ENCODE data around the gene PARVB. TPM values are rescaled to one million over a fixed set of nuclear protein-coding genes. Genes with fewer than 3 reads are reported as not detected.

Gene PARVB
- total RNA-seq, 1 donor from 2014 or later, result 4.4 TPM

DNA sequence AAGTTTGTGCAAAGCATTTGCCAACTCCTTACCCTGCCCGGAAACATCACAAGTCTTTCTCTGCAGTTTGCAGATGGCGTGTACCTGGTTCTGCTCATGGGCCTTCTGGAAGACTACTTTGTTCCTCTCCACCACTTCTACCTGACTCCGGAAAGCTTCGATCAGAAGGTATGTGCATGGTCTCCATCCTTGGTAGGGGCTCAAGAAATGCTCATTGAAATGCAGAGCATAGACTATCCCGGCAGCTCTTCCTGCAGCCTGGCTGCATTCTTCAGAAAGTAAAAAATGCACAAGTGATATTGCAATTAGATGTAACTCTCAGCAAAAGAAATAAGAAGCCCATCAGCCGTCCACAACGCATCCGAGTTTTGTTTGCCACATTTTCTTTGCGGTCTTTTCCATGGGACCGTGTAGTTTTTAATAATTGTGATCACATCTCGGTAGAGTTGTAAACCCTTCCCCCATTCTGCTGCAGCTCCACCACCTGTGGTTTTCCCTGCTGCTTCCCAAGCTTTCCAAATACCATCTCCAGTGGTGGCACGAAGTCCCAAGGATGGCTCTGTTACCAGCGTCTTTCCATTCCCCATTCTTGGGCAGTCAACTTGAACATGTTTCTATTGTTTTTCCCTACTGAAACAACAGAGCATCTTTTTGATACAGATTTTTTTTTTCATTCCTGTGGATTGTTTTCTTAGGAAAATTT, 134.0 kb downstream of the PARVB start:
- Mint-ChIP-seq H3K9me3 (ENCODE audit: unreplicated experiment) (no peaks in the 10 kb centered on the region), H3K27ac (ENCODE audit: unreplicated experiment) (no peak overlapping the region), H3K27me3 (ENCODE audit: unreplicated experiment) (no peaks in the 10 kb centered on the region), H3K4me1 (ENCODE audit: unreplicated experiment) (no peaks in the 10 kb centered on the region), H3K4me3 (ENCODE audit: unreplicated experiment) (no peak overlapping the region), H3K36me3 (ENCODE audit: unreplicated experiment) (no peaks in the 10 kb centered on the region)
- no peak for DNase-seq (ENCODE audit: extremely low spot score, unreplicated experiment)
- TF ChIP-seq CTCF (IDR thresholded peaks at IDR 0.05), result no peak

DNA sequence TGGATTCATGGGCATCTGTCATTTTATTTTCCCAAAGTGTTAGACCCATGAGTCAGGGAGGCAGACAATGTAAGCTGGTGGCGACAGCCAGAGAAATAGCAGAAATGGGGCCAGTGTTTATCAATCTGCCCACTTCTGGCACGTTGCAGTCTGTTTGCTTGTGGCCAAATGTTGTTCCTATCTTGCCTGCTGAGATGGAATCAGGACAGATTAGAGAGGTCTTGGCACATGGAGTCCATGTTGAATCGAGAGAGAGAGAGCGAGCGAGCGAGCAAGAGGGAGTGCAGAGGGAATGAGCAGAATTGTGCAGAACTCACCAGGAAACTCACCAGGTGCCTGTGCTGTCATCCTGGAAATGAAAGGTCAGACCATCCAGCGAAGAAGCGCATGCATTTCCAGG, 134.7 kb downstream of the PARVB start:
- no peak for TF ChIP-seq CTCF (IDR thresholded peaks at IDR 0.05)
- DNase-seq (ENCODE audit: extremely low spot score, unreplicated experiment), result no peak
- no peaks in the 10 kb centered on the region for H3K9me3 Mint-ChIP-seq (ENCODE audit: unreplicated experiment)
- H3K36me3 Mint-ChIP-seq (ENCODE audit: unreplicated experiment), result no peaks in the 10 kb centered on the region
- no peaks in the 10 kb centered on the region for H3K27me3 Mint-ChIP-seq (ENCODE audit: unreplicated experiment)
- H3K4me1 Mint-ChIP-seq (ENCODE audit: unreplicated experiment), result no peaks in the 10 kb centered on the region
- no peak overlapping the region for H3K27ac Mint-ChIP-seq (ENCODE audit: unreplicated experiment)
- no peak overlapping the region for H3K4me3 Mint-ChIP-seq (ENCODE audit: unreplicated experiment)

DNA sequence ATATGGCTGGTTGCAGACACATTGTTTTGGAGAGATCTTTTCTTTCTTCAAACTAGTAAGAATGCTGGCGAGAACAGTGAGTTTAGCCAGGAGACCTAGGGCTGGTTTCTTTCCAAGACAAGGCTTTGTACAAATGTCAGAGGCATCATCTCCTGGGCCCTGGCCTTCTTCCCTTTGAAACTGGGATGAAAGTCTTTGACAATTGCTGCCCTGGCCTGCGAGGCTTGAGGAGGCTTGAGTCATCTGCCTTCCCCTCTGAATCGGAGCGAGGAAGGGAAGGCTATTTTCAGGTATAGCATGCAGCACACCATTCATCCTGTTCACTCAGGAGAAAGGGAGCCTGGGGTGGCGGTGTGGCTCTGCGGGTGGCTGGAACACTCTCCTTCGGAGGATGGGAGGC, 135.1 kb downstream of the PARVB start:
- Mint-ChIP-seq H3K4me1 (ENCODE audit: unreplicated experiment) (no peaks in the 10 kb centered on the region), H3K27ac (ENCODE audit: unreplicated experiment) (no peak overlapping the region), H3K27me3 (ENCODE audit: unreplicated experiment) (no peaks in the 10 kb centered on the region), H3K4me3 (ENCODE audit: unreplicated experiment) (no peak overlapping the region), H3K9me3 (ENCODE audit: unreplicated experiment) (no peaks in the 10 kb centered on the region), H3K36me3 (ENCODE audit: unreplicated experiment) (no peaks in the 10 kb centered on the region)
- DNase-seq (ENCODE audit: extremely low spot score, unreplicated experiment), result no peak
- TF ChIP-seq CTCF (IDR thresholded peaks at IDR 0.05), result no peak

DNA sequence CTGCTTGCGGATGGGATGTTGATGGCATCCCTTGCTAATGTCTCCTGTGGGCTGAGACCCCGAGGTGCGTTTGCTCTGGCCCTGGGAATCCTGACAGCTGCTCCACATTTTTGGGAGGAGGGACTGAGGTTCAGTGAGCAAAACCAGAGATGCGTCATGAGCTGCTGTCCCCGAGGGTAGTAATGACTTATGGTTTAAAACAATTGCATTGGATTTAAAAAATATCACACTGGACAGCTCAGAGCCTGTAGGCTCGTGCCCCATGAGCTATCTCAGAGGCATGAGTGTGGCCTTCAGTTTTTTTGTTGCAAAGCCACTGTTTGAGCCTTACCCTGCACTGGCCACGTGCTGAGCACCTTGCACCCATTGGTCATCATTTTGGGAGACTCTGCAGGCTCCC, 135.7 kb downstream of the PARVB start:
- Mint-ChIP-seq H3K4me1 (ENCODE audit: unreplicated experiment) (no peaks in the 10 kb centered on the region), H3K27ac (ENCODE audit: unreplicated experiment) (no peak overlapping the region), H3K9me3 (ENCODE audit: unreplicated experiment) (no peaks in the 10 kb centered on the region), H3K4me3 (ENCODE audit: unreplicated experiment) (no peak overlapping the region), H3K27me3 (ENCODE audit: unreplicated experiment) (no peaks in the 10 kb centered on the region), H3K36me3 (ENCODE audit: unreplicated experiment) (no peaks in the 10 kb centered on the region)
- DNase-seq (ENCODE audit: extremely low spot score, unreplicated experiment), result no peak
- TF ChIP-seq CTCF (IDR thresholded peaks at IDR 0.05), result no peak

DNA sequence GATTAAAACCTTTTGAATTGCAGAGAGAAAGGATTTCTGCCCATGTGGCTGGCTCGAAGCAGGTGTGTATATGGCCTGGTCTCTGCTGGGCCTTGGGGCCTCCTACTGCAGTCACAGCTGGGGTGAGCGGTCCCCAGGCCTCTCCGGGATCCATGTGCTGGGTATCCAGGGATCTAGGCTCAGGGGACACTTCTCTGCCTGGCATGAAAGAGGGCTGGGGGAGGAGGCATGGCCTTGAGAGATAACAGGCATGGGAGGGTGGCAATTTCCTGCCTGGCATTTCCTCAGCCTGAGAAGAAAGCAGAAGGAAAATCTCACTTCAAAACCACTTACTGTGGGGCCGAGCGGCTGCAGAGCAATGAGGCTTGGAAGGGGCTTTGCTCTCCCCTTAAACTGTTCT, 136.3 kb downstream of the PARVB start:
- no peak for TF ChIP-seq CTCF (IDR thresholded peaks at IDR 0.05)
- no peaks in the 10 kb centered on the region for H3K27me3 Mint-ChIP-seq (ENCODE audit: unreplicated experiment)
- H3K4me1 Mint-ChIP-seq (ENCODE audit: unreplicated experiment), result no peaks in the 10 kb centered on the region
- H3K27ac Mint-ChIP-seq (ENCODE audit: unreplicated experiment), result no peak overlapping the region
- no peaks in the 10 kb centered on the region for H3K36me3 Mint-ChIP-seq (ENCODE audit: unreplicated experiment)
- no peaks in the 10 kb centered on the region for H3K9me3 Mint-ChIP-seq (ENCODE audit: unreplicated experiment)
- no peak overlapping the region for H3K4me3 Mint-ChIP-seq (ENCODE audit: unreplicated experiment)
- no peak for DNase-seq (ENCODE audit: extremely low spot score, unreplicated experiment)
